Duodenal mucosa (tissue), 2 donors: ENCODE measurements around the gene PTMS.
A peak's percentile ranks its signal among the peaks of the same experiment; 100 is the strongest.

Source experiments
- H3K27ac ChIP-seq: one replicate; pipeline ENCODE4 v1.7.0; 2013; ENCODE audit warnings: low read depth, low read length
- H3K27me3 ChIP-seq, 2 donors: one replicate each; pipeline ENCODE4 v1.7.0; 2013; ENCODE audit warnings: low read length in 2 of 2, control low read depth in 1 of 2; ENCODE audit not compliant: insufficient read depth in 2 of 2, control insufficient read depth in 1 of 2
- H3K36me3 ChIP-seq, 2 donors: one replicate each; pipeline ENCODE4 v1.7.0; 2013; ENCODE audit warnings: low read length in 2 of 2, control low read depth in 1 of 2; ENCODE audit not compliant: insufficient read depth in 2 of 2, control insufficient read depth in 1 of 2
- H3K4me1 ChIP-seq, 2 donors: one replicate each; pipeline ENCODE4 v1.7.0; 2013; ENCODE audit warnings: low read length in 2 of 2, control low read depth in 1 of 2; ENCODE audit not compliant: insufficient read depth in 2 of 2, control insufficient read depth in 1 of 2
- H3K4me3 ChIP-seq, 2 donors: one replicate each; pipeline ENCODE4 v1.7.0; 2013; ENCODE audit warnings: low read length in 2 of 2, low read depth in 1 of 2
- H3K9ac ChIP-seq, 2 donors: one replicate each; pipeline ENCODE4 v1.7.0; 2013; ENCODE audit warnings: low read length in 2 of 2, low read depth in 1 of 2
- H3K9me3 ChIP-seq, 2 donors: one replicate each; pipeline ENCODE4 v1.7.0; 2013; ENCODE audit warnings: low read length in 2 of 2, control low read depth in 1 of 2; ENCODE audit not compliant: control insufficient read depth in 1 of 2

The PTMS gene

GRCh38 chr12:6752167-6752920 lies 13.8 kb upstream of the PTMS start:
- Histone ChIP-seq H3K9ac (peak overlapping the region; percentile 94 to 99), H3K27me3 (no peaks in the 10 kb centered on the region), H3K9me3 (no peaks in the 10 kb centered on the region), H3K36me3 (peaks cover 26 to 42% of the 10 kb centered on the region in 2 donors), H3K27ac (peak overlapping the region; percentile 98), H3K4me3 (peak overlapping the region; percentile 89 to 91), H3K4me1 (peaks cover 13 to 20% of the 10 kb centered on the region in 2 donors)

- Histone ChIP-seq H3K36me3 (peaks cover 22 to 34% of the 10 kb centered on the region in 2 donors), H3K4me1 (peaks cover 13 to 20% of the 10 kb centered on the region in 2 donors), H3K27me3 (no peaks in the 10 kb centered on the region), H3K9me3 (no peaks in the 10 kb centered on the region), H3K9ac (peak within 1 kb of the TSS; percentile 94 to 99), H3K4me3 (peak within 1 kb of the TSS; percentile 89 to 91), H3K27ac (peak within 1 kb of the TSS; percentile 98)
Observed at GRCh38 chr12:6752921-6753771, 13.0 kb upstream of the PTMS start, which contains the start of gene MLF2. TSS of gene MLF2 (minus strand) at chr12:6753141. CDS start at chr12:6752334, 807 bp downstream.

- Histone ChIP-seq H3K4me1 (peaks cover 13 to 20% of the 10 kb centered on the region in 2 donors), H3K27me3 (no peaks in the 10 kb centered on the region), H3K27ac (peak overlapping the region; percentile 6), H3K9ac (peak overlapping the region; percentile 20 to 94), H3K9me3 (no peaks in the 10 kb centered on the region), H3K4me3 (peak overlapping the region in 1 of 2 donors; percentile 91), H3K36me3 (peaks cover 16 to 27% of the 10 kb centered on the region in 2 donors)
Observed at GRCh38 chr12:6753772-6754356, 12.3 kb upstream of the PTMS start.

GRCh38 chr12:6754411-6754810 lies 11.8 kb upstream of the PTMS start:
- Histone ChIP-seq H3K9me3 (no peaks in the 10 kb centered on the region), H3K27ac (no peak overlapping the region), H3K27me3 (no peaks in the 10 kb centered on the region), H3K4me3 (no peak overlapping the region), H3K4me1 (peaks cover 13 to 20% of the 10 kb centered on the region in 2 donors), H3K36me3 (peaks cover 15 to 21% of the 10 kb centered on the region in 2 donors), H3K9ac (peak overlapping the region in 1 of 2 donors; percentile 94)

- H3K4me3 ChIP-seq = no peak overlapping the region
- H3K27me3 ChIP-seq = no peaks in the 10 kb centered on the region
- no peaks in the 10 kb centered on the region for H3K36me3 ChIP-seq
- H3K9me3 ChIP-seq = no peaks in the 10 kb centered on the region
- H3K4me1 ChIP-seq = peaks cover 7 to 13% of the 10 kb centered on the region in 2 donors
- no peak overlapping the region for H3K27ac ChIP-seq
- no peak overlapping the region for H3K9ac ChIP-seq
Observed at GRCh38 chr12:6757028-6757690, 9.0 kb upstream of the PTMS start.

DNA sequence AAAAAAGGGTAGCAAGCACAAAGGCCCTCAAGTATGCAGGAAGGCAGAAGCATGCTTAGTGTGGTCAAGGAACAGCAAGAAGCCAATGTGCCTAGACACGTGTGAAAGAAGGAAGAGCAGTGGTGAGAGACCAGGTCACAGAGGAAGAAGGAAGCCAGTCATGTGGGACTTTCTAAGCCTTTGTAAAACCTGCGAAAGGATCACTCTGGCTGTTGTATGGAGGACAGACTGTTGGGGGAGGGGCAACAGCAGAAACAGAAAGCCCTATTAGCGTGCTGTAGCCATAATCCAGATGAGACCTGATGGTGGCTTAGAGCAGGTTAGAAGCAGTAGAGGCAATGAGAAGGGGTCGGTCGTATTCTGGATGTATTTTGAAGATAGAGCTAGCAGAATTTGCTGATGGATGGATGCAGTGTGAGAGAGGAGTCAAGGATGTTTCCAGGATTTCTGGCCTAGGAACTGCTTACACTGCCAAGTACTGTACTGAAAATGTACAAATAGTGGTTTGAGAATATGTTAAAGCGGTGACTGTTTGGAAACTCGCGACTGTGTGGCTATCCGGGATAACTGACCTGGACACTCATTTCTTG lies 7.6 kb upstream of the PTMS start:
- Histone ChIP-seq H3K36me3 (no peaks in the 10 kb centered on the region), H3K9ac (no peak overlapping the region), H3K27me3 (no peaks in the 10 kb centered on the region), H3K27ac (no peak overlapping the region), H3K4me3 (no peak overlapping the region), H3K4me1 (peaks cover 5 to 12% of the 10 kb centered on the region in 2 donors), H3K9me3 (no peaks in the 10 kb centered on the region)

DNA sequence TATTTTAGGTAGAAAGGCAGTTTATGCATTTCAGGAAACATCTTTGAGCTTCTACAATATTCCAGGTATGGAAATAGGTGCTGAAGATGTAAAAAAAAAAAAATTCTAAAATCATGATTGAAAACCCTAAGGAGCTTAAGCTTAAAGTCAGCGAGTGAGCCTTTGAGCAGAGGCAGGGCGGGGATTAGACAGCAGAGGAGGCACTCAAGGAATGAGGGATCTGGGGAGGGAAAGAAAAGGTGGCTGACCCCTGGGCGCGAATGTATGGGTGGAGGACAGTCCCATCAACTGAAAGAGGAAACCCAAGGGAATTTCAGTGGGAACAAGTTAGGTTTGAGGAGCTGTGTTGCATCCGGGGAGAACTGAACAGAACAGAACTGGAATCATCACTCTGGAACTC lies 6.4 kb upstream of the PTMS start:
- H3K4me1 ChIP-seq = peaks cover 4 to 9% of the 10 kb centered on the region in 2 donors
- no peak overlapping the region for H3K9ac ChIP-seq
- no peaks in the 10 kb centered on the region for H3K27me3 ChIP-seq
- H3K4me3 ChIP-seq = no peak overlapping the region
- no peaks in the 10 kb centered on the region for H3K36me3 ChIP-seq
- no peak overlapping the region for H3K27ac ChIP-seq
- H3K9me3 ChIP-seq = no peaks in the 10 kb centered on the region

- H3K9ac ChIP-seq = no peak overlapping the region
- peak overlapping the region; percentile 68 for H3K27ac ChIP-seq
- H3K27me3 ChIP-seq = no peaks in the 10 kb centered on the region
- no peaks in the 10 kb centered on the region for H3K9me3 ChIP-seq
- no peaks in the 10 kb centered on the region for H3K36me3 ChIP-seq
- H3K4me3 ChIP-seq = no peak overlapping the region
- peaks cover 27% of the 10 kb centered on the region in 2 donors for H3K4me1 ChIP-seq
Observed at GRCh38 chr12:6763380-6763779, 2.8 kb upstream of the PTMS start.

DNA sequence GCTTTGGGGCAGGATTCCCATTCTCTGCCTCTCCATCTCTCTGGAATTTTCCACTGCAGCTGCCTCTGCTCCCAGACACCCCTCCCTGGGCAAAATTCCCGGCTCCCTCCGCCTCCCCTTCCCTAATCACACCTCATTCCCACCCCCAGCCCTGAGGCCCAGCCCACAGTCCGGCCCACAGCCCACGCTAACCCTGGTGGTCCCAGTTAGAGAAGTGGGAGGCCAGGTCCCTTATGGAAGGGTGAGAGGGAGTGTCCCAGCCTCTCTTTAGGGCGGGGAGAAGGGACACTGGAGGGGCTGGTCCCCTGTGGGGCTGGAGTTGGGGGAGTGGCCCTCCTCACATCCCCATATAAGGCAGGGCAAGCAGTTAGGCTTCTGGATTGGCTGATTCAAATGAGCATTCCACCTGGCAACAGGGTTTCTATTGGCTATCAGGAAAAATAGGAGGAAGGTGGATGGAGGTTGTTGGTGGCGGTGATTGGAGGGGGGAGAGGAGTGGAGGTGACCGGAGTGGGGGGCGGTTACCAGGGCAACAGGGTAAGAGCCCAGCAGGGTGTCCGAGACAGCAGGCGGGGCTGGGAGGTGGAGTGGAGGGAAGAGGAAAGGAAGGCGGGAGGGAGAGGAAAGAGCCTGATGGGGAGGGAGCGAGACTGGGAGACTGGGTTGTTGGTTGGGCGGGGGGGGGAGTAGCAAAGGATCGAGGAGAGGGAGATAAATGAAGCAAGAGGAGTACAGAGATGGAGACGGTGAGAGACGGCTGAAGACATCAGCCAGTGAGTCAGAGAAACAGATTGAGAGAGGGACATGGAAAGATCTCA lies 1.9 kb upstream of the PTMS start:
- Histone ChIP-seq H3K27me3 (no peaks in the 10 kb centered on the region), H3K9ac (peak overlapping the region in 1 of 2 donors; percentile 25), H3K9me3 (no peaks in the 10 kb centered on the region), H3K36me3 (no peaks in the 10 kb centered on the region), H3K4me3 (peak overlapping the region; percentile 16 to 53), H3K27ac (peak overlapping the region; percentile 68), H3K4me1 (peaks cover 31 to 32% of the 10 kb centered on the region in 2 donors)
